Smooth muscle cell (in vitro differentiated cells): Measurements from ENCODE around the gene BBOX1. TPM values are rescaled to one million over a fixed set of nuclear protein-coding genes. Genes with fewer than 3 reads are reported as not detected.
A peak's percentile ranks its signal among the peaks of the same experiment; 100 is the strongest.

Experiments used
- DNase-seq: peaks from one replicate; lab custom pipeline; 2025; ENCODE audit not compliant: unreplicated experiment; lab: John Stamatoyannopoulos, UW
- H2AFZ ChIP-seq: fragments of 200-600 bp; sonication (generic); 2 replicates; pipeline ENCODE4 v1.6.0; 2016; ENCODE audit warnings: antibody characterized with exemption, low read depth, mild to moderate bottlenecking
- H3F3A ChIP-seq: fragments of 200-600 bp; sonication (generic); 2 replicates; pipeline ENCODE4 v1.6.0; 2017; ENCODE audit warnings: antibody characterized with exemption, low read depth
- H3K27ac ChIP-seq: fragments of 200-600 bp; sonication (generic); 2 replicates; pipeline ENCODE4 v1.5.1; 2016; ENCODE audit warnings: low read depth, mild to moderate bottlenecking
- H3K27me3 ChIP-seq: fragments of 200-600 bp; sonication (generic); 2 replicates; pipeline ENCODE4 v1.6.1; 2016; ENCODE audit warnings: low read depth, mild to moderate bottlenecking
- H3K36me3 ChIP-seq: fragments of 200-600 bp; sonication (generic); 2 replicates; pipeline ENCODE4 v1.5.1; 2016; ENCODE audit warnings: low read depth
- H3K4me1 ChIP-seq: fragments of 200-600 bp; sonication (generic); 2 replicates; pipeline ENCODE4 v1.5.1; 2016; ENCODE audit warnings: low read depth
- H3K4me2 ChIP-seq: fragments of 200-600 bp; sonication (generic); 2 replicates; pipeline ENCODE4 v1.6.0; 2016; ENCODE audit warnings: mild to moderate bottlenecking
- H3K4me3 ChIP-seq: fragments of 200-600 bp; sonication (generic); 2 replicates; pipeline ENCODE4 v1.5.1; 2016; ENCODE audit warnings: mild to moderate bottlenecking
- H3K79me2 ChIP-seq: fragments of 200-600 bp; sonication (generic); 2 replicates; pipeline ENCODE4 v1.6.0; 2016; ENCODE audit warnings: low read depth, mild to moderate bottlenecking
- H3K9ac ChIP-seq: fragments of 200-600 bp; sonication (generic); 2 replicates; pipeline ENCODE4 v1.6.0; 2016; ENCODE audit warnings: low read depth
- H3K9me3 ChIP-seq: fragments of 200-600 bp; sonication (generic); replicated peaks from 2 replicates; pipeline ENCODE4 v1.5.1; 2016; ENCODE audit warnings: low read depth
- H4K20me1 ChIP-seq: fragments of 200-600 bp; sonication (generic); 2 replicates; pipeline ENCODE4 v1.6.0; 2016; ENCODE audit warnings: low read depth
- WGBS: methylation state at CpG from one replicate; pipeline ENCODE4 v1.1.7; 2016; ENCODE audit warnings: low lambda C conversion rate; 5-methylcytosine and 5-hydroxymethylcytosine counted together
- polyA plus RNA-seq: library from polyadenylated mRNA; unstranded; fragments of >200 nt; fragmentation: Nextera tagmentation; extraction: Ambion mirVana; gene quantifications from 2 replicates; pipeline ENCODE4 v1.2.1, GENCODE V29; 2016
- total RNA-seq: library from RNA; depleted of rRNA; stranded (reverse); fragments of >200 nt; gene quantifications from 2 replicates; pipeline ENCODE4 v1.2.3, GENCODE V29; 2014
- TF ChIP-seq, protein P1 (sequence below): fragments of 200-600 bp; sonication (generic); IDR thresholded peaks from 2 replicates; pipeline ENCODE4 v1.5.1; 2017; ENCODE audit warnings: borderline replicate concordance, mild to moderate bottlenecking, antibody characterized with exemption; ENCODE audit not compliant: insufficient read depth, poor library complexity, severe bottlenecking

The BBOX1 gene
- total and polyA plus RNA-seq, 2 experiments from 2014 or later = 0.22 to 0.67 TPM

DNA sequence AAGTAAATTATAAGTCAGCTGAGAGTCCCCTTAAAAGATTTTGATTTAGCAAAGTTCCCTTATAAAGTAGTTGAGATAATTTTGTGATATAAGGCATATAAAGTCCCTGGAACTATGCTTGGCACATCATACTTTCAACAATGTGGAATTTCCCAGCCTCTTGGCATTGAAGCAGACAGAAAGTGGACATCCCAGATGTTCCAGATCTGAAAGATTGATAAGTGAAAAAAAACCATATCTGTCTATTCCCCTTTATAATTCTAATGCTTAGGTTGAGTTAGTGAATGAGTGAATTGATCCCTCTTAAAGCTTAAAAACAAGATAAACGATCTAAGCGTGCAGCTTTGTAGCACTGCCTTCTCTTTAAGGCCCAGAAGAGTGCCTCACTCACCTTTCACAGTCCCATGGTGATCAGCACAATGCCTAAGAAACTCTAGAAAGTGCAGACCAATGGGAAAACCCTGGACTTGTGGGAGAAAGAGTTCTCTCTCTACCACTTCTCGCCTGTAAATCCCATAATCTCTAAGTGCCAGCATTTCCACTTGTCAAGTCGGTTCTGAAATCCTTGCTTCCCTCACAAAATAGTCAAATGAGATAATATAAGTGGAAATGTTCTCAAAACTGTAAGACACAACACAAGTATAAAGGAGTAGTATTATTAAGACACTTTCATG, 28.9 kb upstream of the BBOX1 start:
- Histone ChIP-seq H3K4me2 (peak overlapping the region; percentile 65), H2AFZ (no peak overlapping the region), H3K27me3 (no peaks in the 10 kb centered on the region), H3K27ac (peak overlapping the region; percentile 65), H3F3A (peaks cover 36% of the 10 kb centered on the region), H4K20me1 (no peaks in the 10 kb centered on the region), H3K4me3 (peak overlapping the region; percentile 14), H3K36me3 (no peaks in the 10 kb centered on the region), H3K9me3 (no peaks in the 10 kb centered on the region), H3K79me2 (no peaks in the 10 kb centered on the region), H3K4me1 (peaks cover 33% of the 10 kb centered on the region), H3K9ac (no peak overlapping the region)
- TF ChIP-seq, protein P1, sequence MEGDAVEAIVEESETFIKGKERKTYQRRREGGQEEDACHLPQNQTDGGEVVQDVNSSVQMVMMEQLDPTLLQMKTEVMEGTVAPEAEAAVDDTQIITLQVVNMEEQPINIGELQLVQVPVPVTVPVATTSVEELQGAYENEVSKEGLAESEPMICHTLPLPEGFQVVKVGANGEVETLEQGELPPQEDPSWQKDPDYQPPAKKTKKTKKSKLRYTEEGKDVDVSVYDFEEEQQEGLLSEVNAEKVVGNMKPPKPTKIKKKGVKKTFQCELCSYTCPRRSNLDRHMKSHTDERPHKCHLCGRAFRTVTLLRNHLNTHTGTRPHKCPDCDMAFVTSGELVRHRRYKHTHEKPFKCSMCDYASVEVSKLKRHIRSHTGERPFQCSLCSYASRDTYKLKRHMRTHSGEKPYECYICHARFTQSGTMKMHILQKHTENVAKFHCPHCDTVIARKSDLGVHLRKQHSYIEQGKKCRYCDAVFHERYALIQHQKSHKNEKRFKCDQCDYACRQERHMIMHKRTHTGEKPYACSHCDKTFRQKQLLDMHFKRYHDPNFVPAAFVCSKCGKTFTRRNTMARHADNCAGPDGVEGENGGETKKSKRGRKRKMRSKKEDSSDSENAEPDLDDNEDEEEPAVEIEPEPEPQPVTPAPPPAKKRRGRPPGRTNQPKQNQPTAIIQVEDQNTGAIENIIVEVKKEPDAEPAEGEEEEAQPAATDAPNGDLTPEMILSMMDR = no peak
- no peak for DNase-seq
- WGBS = 29% methylated on average over 4 of the region's 4 CpGs

DNA sequence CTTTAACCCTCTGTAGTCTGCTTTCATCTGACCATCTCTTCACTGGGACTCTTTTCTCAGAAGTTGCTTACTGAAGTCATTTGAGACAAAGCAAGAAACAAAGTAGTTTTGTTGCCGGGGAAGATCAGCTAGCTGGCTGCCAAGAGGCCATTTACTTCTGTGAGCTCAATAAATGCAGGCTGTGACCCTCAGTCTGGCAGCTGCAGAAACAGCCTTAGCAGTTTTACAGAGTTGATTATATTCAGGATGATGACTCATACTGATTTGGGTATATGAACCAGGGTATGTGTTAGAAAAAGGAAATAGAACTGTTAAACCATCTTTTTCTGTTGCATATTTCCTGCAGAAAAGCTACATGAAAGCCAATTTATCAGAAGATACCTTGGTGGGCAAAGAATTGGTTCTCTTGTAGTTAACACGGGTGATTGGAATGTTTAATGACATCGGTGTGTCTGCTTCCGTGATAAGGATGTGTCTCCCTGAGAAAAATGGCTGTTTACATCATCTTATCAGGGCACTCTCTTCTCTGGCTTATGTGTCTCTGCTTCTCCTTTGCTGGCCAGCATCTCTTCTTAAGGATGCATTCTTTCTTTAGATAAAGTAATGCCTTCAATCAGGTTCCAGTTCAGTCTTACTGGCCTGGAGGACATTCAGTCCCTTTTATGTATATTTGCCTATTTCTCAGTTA, 28.2 kb upstream of the BBOX1 start:
- H3K4me1 ChIP-seq = peaks cover 33% of the 10 kb centered on the region
- no peaks in the 10 kb centered on the region for H3K79me2 ChIP-seq
- no peaks in the 10 kb centered on the region for H3K9me3 ChIP-seq
- H3K4me3 ChIP-seq = peak overlapping the region; percentile 14
- H3F3A ChIP-seq = peaks cover 36% of the 10 kb centered on the region
- WGBS = 14% methylated on average over 4 of the region's 4 CpGs
- no peak for DNase-seq
- no peaks in the 10 kb centered on the region for H3K27me3 ChIP-seq
- TF ChIP-seq, protein P1 = no peak
- H2AFZ ChIP-seq = no peak overlapping the region
- no peaks in the 10 kb centered on the region for H3K36me3 ChIP-seq
- no peaks in the 10 kb centered on the region for H4K20me1 ChIP-seq
- peak overlapping the region; percentile 65 for H3K27ac ChIP-seq
- no peak overlapping the region for H3K9ac ChIP-seq
- H3K4me2 ChIP-seq = peak overlapping the region; percentile 65

DNA sequence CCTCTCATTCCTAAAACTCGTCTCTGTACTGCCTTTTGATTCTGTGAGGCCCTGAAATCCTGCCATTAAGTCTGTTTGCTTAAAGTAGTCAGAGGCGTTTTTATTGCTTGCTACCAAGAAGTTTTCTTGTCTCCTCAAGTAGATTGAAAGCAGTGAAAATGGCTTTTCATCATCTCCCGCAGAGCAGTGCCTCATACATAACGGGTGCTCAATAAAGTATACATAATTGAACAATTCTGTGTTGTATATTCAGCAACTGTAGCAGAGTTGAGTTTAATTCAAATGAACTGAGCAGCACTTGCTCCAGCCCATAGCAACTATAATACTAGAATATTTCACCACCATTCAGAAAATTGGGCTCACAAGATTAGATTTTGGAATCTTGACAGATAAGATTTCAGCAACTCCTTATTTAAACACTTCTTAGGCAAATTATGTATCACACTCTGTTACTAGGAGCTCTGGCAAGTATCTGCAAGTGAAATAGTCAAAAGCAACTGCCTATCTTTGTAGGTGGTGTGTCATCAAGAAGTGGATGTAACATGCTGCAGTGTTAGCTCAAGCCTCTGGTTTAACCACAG, 26.7 kb upstream of the BBOX1 start:
- H3K27me3 ChIP-seq = no peaks in the 10 kb centered on the region
- DNase-seq = no peak
- no peaks in the 10 kb centered on the region for H3K79me2 ChIP-seq
- no peak overlapping the region for H3K9ac ChIP-seq
- TF ChIP-seq, protein P1 = no peak
- H3K27ac ChIP-seq = peak overlapping the region; percentile 65
- no peaks in the 10 kb centered on the region for H3K36me3 ChIP-seq
- peaks cover 36% of the 10 kb centered on the region for H3F3A ChIP-seq
- WGBS = 5% methylated on average over 4 of the region's 4 CpGs
- peak overlapping the region; percentile 7 for H3K4me3 ChIP-seq
- peaks cover 33% of the 10 kb centered on the region for H3K4me1 ChIP-seq
- no peaks in the 10 kb centered on the region for H3K9me3 ChIP-seq
- peak overlapping the region; percentile 65 for H3K4me2 ChIP-seq
- H4K20me1 ChIP-seq = no peaks in the 10 kb centered on the region
- no peak overlapping the region for H2AFZ ChIP-seq
